ENCODE measurements around the gene MYO18B.

The MYO18B gene

DNA sequence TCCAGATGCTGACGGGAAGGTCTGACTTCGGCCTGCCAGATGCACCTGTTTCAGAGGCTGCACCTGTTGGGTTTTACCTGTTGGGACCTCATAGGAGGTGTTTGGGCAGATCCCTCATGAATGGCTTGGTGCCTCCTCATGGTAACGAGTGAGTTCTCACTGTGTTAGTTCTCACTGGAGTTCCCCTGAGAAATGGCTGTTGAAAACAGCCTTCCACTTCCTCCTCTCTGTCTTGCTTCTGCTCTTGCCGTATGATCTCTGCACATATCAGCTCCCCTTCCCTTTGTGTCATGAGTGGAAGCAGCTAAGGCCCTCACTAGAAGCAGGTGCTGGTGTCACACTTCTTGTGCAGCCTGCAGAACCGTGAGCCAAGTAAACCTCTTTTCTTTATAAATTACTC, 219.7 kb downstream of the MYO18B start:
- TF ChIP-seq, protein P1, sequence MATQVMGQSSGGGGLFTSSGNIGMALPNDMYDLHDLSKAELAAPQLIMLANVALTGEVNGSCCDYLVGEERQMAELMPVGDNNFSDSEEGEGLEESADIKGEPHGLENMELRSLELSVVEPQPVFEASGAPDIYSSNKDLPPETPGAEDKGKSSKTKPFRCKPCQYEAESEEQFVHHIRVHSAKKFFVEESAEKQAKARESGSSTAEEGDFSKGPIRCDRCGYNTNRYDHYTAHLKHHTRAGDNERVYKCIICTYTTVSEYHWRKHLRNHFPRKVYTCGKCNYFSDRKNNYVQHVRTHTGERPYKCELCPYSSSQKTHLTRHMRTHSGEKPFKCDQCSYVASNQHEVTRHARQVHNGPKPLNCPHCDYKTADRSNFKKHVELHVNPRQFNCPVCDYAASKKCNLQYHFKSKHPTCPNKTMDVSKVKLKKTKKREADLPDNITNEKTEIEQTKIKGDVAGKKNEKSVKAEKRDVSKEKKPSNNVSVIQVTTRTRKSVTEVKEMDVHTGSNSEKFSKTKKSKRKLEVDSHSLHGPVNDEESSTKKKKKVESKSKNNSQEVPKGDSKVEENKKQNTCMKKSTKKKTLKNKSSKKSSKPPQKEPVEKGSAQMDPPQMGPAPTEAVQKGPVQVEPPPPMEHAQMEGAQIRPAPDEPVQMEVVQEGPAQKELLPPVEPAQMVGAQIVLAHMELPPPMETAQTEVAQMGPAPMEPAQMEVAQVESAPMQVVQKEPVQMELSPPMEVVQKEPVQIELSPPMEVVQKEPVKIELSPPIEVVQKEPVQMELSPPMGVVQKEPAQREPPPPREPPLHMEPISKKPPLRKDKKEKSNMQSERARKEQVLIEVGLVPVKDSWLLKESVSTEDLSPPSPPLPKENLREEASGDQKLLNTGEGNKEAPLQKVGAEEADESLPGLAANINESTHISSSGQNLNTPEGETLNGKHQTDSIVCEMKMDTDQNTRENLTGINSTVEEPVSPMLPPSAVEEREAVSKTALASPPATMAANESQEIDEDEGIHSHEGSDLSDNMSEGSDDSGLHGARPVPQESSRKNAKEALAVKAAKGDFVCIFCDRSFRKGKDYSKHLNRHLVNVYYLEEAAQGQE (IDR thresholded peaks at IDR 0.05; ENCODE audit: insufficient read depth in 1 of 2, low read depth in 2 of 2, low read length in 2 of 2): no peak
- TF ChIP-seq FOXP2 (optimal IDR thresholded peaks at IDR 0.05; ENCODE audit: borderline replicate concordance, extremely low read depth, extremely low read length, insufficient read depth) (no peak), POLR2AphosphoS5 (IDR thresholded peaks at IDR 0.05; ENCODE audit: low read depth, low read length) (no peak), SIN3A (IDR thresholded peaks at IDR 0.05; ENCODE audit: borderline replicate concordance, insufficient read depth, low read length) (no peak), TAF1 (IDR thresholded peaks at IDR 0.05; ENCODE audit: borderline replicate concordance, insufficient read depth, low read length) (no peak)

DNA sequence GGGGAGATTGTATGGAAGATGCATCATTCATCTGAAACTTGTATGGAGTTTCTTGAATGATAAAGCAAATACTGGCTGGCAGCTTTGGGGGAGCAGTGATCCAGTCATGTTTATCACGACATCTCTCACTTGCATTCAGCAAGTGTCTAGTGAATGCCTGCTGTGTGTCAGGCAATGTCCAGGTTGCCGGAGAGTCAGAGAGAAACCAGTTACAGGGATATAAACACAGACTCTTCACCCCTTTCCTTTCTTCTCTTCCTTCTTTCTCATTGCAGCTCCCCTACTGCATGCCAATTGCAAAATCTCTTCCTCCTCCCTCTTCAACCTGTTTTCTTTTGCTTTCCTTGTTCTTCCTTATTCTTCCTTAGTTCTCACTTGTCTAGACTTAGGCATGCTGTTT, 220.7 kb downstream of the MYO18B start:
- TF ChIP-seq, protein P1 (IDR thresholded peaks at IDR 0.05; ENCODE audit: insufficient read depth in 1 of 2, low read depth in 2 of 2, low read length in 2 of 2): no peak
- TF ChIP-seq POLR2AphosphoS5 (IDR thresholded peaks at IDR 0.05; ENCODE audit: low read depth, low read length) (no peak), SIN3A (IDR thresholded peaks at IDR 0.05; ENCODE audit: borderline replicate concordance, insufficient read depth, low read length) (no peak), TAF1 (IDR thresholded peaks at IDR 0.05; ENCODE audit: borderline replicate concordance, insufficient read depth, low read length) (no peak), FOXP2 (optimal IDR thresholded peaks at IDR 0.05; ENCODE audit: borderline replicate concordance, extremely low read depth, extremely low read length, insufficient read depth) (no peak)

DNA sequence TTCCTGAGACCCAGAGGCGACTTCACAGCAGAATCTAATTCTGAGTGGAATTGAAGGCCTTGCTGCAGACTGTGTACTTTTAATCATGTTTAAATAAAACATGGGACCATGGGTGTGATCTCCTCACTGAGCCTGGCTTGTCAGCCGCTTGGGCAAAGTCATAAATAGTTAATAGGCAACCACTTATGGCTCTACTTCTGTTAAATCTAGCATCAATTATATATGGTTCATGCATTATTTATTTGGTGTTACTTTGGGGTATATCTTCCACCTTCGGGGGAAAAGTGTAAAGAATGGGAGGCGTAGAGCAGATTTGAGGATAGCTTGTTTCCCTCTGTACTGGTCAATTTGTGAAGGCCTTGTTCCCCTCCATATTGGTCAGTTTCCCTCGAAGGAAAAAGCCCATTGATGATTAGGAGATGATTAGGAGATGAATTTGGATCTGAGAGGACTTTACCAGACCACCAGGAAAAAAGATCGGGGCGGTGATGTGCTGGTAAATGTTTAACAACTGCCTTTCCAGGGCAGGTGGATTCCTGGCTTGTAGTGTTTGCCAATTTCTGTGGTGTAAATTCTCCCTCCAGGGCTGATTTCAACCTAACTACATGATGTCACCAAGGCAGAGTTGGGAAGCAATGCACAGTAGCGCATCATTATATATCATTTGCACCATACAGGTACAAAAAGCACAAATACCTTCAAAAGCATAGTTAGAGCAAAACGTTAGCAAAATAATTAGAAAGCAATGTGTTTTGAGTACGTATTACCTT, 223.2 kb downstream of the MYO18B start:
- TF ChIP-seq TAF1 (IDR thresholded peaks at IDR 0.05; ENCODE audit: borderline replicate concordance, insufficient read depth, low read length) (no peak), SIN3A (IDR thresholded peaks at IDR 0.05; ENCODE audit: borderline replicate concordance, insufficient read depth, low read length) (no peak)

DNA sequence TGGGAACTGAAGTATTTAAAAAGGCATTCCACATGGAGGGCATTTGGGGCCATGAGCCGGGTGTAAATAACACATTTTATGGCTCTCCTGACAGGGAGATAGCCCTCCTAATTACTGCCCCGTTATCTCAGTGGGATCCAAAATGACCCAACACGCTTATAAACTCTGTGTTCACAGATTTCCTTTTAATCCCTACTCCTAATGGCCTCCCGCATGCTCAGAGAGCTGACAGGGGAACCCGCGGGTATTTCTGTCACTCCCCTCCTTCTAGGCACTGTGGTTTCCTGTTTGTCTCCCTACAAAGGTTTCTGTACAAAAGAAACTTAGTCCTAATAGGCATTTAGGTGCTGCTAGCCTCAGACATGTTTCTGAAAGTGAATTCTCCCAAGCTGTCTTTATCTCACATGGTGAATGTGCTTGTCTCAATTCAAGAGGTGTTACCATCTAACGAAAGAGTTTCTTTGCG, 224.5 kb downstream of the MYO18B start:
- TF ChIP-seq, protein P1 (IDR thresholded peaks at IDR 0.05; ENCODE audit: insufficient read depth in 1 of 2, low read depth in 2 of 2, low read length in 2 of 2): no peak
- TF ChIP-seq POLR2AphosphoS5 (IDR thresholded peaks at IDR 0.05; ENCODE audit: low read depth, low read length): no peak
- TF ChIP-seq FOXP2 (optimal IDR thresholded peaks at IDR 0.05; ENCODE audit: borderline replicate concordance, extremely low read depth, extremely low read length, insufficient read depth): no peak

DNA sequence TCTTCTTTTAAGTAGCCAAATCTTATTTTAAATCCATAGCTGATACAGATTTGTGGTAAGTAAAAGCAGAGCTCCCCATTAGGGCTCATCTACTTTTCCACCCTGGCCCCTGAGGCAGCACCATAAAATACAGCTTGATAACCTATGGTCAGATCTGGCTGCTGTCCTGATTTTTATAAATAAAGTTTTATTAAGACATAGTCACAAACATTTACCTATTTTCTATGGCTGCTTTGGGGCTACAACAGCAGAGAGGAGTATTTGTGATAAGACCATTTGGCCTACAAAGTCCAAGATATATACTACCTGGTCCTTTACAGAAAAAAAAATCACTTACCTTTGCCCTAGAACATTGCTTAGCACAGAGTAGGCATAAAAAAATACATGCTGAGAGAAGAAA, 227.3 kb downstream of the MYO18B start:
- TF ChIP-seq TAF1 (IDR thresholded peaks at IDR 0.05; ENCODE audit: borderline replicate concordance, insufficient read depth, low read length): no peak
- TF ChIP-seq, protein P1 (IDR thresholded peaks at IDR 0.05; ENCODE audit: insufficient read depth in 1 of 2, low read depth in 2 of 2, low read length in 2 of 2): no peak
- TF ChIP-seq FOXP2 (optimal IDR thresholded peaks at IDR 0.05; ENCODE audit: borderline replicate concordance, extremely low read depth, extremely low read length, insufficient read depth): no peak
- TF ChIP-seq POLR2AphosphoS5 (IDR thresholded peaks at IDR 0.05; ENCODE audit: low read depth, low read length): no peak
- no peak for TF ChIP-seq SIN3A (IDR thresholded peaks at IDR 0.05; ENCODE audit: borderline replicate concordance, insufficient read depth, low read length)

Measured in PFSK-1 (cell line).